ENCODE data around the gene SURF4.

SURF4 gene

GRCh38 chr9:133374612-133375115 is 1.2 kb downstream of the SURF4 start:
- peak; percentile 5 for ATAC-seq
- no peak for DNase-seq

- no peak for ATAC-seq
- no peak for DNase-seq
Measured at GRCh38 chr9:133372144-133372543, 3.7 kb downstream of the SURF4 start.

- ATAC-seq (peak; percentile 81), DNase-seq (peak; percentile 78)
Measured at GRCh38 chr9:133371261-133371711, 4.6 kb downstream of the SURF4 start.

DNA sequence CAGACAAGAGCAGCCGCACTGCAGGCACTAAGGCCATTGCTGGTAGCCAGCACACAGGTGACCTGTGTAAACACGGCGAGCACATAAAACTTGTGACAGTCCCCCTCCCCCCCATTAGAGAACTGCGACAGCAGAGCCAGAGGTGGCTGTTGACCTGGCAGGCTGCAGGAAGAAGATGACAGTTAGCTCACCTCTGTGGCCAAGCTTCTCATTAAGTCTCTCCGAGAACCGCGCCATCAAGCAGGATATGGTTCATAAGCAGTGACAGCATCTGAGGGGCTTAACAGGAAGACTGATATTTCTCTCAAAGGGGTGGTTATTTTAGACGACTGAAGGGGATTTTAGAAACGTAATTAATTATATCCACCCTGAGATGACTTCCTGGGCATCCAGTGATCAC is 5.2 kb downstream of the SURF4 start:
- ATAC-seq: no peak
- DNase-seq: peak; percentile 46

DNA sequence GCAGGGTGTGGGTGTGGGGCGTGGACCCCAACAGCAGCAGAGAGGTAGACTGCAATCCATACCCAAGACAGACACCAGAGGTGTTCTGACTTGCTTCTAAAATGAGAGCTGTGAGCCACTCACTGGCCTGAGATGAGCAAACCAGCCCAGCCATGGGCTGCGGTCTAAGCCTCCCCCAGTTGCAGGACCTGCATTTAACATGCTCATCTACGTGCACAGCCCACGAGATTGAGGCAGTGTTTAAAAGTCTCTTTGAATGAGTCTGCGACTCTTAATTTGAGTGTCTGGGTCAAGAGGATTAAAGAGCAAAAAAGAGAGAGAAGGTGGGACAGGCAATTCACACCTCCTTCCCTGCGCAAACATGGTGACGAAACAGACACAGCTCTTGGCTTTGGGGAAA is 5.9 kb downstream of the SURF4 start:
- ATAC-seq (no peak), DNase-seq (no peak)

- ATAC-seq (no peak), DNase-seq (no peak)
Measured at GRCh38 chr9:133369422-133369821, 6.4 kb downstream of the SURF4 start.

DNA sequence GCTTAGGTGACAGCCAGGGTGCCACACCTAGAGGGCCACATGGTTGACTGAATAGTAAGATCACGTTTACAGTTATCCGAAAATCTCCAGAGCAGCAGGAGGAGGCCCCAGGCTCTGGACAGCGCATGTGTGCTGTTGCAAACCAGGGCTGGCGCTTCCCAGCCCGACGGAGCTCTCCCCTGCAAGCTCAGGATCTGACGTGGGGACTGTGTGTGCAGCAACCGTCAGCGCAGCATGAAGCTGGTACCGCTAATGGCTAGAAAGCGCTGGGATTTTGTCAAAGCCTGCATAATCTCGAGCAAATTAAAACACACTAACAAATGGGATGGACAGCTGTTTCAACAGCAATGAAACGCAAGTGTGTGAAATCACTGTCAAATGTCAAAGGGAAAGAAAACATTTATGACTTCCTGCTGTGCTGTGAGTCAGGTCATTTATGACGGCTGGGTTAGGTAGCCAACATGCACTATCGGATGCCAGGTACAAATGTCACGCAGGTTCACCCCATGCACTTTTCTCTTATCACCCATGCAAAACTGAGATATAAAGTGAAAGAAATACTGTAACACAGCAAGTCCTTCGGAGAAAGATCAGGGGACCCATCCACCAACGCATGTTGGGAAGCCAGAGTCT is 7.5 kb downstream of the SURF4 start:
- no peak for ATAC-seq
- no peak for DNase-seq

DNA sequence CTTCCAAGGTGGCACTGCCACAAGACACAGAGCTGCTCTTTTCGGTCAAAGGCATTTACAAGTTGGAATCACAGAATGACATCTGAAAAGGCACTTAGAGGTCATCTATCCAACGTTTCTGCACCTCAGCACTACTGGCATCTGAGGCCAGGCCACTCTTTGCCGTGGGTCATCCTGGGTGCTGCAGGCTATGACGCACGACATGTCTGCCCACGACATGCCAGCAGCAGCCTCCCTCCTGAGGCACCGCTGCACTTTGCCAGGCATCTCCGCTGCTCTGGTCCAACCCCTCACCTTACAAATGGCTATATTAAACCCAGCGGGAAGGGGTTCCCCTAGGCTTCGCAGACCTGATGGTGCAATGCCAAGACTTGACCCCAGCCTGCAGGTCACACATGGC is 8.1 kb downstream of the SURF4 start:
- no peak for DNase-seq
- ATAC-seq: no peak

DNA sequence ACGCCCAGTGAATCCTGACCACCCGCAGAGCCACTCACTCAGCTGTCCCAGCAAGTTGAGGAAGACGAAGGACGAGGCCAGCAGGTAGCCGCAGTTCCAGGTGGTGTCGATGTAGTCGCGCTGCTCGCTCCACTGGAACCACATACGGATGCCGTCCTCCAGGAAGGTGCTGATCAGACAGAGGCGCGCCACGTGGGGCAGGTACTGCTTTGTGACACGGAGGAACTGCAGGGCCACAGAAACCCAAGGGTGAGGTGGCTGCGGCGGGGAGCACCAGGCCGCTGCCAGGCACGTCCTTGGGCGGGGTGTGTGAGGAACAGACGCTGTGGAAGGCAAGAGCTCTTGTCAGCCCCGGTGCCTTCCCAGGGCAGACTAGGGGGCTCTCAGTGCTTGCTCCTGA is 8.6 kb downstream of the SURF4 start:
- DNase-seq: no peak
- ATAC-seq: no peak

DNA sequence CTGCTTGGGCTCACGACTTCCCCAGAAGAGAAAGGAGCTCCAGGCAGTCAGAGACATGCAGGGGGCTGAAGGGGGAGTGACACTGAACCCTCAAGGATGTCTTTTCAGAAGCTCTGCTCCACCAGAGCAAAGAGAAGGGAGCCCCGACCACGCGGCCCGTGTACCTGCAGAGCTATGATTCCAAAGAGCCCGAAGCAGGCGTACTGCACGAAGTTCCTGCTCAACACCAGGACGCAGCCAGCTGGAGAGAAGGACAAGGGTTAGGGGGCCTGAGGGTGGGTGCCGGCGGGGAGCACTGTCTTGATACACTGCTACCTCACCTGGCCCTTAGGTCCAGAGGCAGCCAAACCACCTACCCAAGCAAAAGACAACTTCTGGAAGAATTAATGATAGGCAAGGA is 9.4 kb downstream of the SURF4 start:
- no peak for DNase-seq
- no peak for ATAC-seq

DNA sequence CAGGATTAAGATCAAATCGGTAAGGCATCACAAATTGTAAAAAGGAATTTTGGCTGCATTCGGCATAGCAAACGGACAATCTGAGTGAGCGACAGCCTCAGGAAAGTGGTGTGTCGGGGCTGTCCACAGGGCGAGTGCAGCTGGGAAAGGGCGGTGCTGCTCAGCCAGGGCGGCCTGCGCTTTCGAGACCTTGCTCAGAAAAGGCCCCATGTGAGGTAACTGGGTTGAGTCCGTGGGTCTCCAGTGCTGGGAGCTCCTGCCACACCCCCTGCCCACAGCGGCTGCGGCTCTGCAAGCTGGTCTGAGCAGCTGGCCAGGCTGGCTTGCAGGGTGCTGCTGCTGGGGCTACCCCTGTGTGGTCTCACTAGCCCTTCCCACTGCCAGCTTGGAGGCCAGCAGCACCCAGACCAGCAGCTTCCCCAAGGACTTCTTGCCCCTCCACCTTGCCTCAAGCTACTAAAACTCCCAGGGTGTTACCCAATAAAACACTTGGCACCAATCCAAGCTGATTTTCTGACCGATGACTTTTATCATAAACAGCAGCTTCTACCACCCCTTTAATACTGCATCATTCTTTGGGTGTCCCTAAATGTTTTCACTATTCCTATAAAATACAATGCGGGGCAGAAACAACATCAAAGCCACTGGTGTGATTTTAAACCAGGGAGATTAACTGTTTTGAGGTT is 13.4 kb downstream of the SURF4 start:
- DNase-seq (no peak), ATAC-seq (no peak)

GRCh38 chr9:133361507-133362092 is 14.3 kb downstream of the SURF4 start:
- ATAC-seq: no peak
- no peak for DNase-seq

- DNase-seq (no peak), ATAC-seq (no peak)
Measured at GRCh38 chr9:133360400-133361393, 15.2 kb downstream of the SURF4 start.

- ATAC-seq: no peak
Measured at GRCh38 chr9:133359399-133360175, 16.3 kb downstream of the SURF4 start.

DNA sequence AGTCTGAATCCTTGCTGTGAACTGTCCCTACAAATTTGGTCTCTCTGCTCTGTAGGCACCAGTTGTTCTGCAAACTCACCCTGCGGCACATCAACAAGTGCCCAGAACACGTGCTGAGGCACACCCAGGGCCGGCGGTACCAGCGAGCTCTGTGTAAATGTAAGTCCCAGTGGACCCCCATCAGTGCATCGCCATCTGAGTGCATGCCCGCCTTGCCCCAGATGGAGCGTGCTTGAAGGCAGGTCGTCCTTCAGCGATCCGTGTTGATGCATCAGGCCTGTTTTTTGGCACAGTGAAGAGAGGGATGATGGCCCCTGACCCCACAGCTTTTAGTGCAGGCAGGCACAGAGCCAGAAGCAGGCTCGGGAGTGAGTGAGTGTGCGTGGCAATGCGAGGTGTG is 18.2 kb downstream of the SURF4 start:
- ATAC-seq (no peak), DNase-seq (no peak)

More at GRCh38 chr9:133359399-133360175, 16.3 kb downstream of the SURF4 start:
- DNase-seq: no peak

GRCh38 chr9:133356391-133357091 is 19.3 kb downstream of the SURF4 start, which contains the start of the genes SURF1 and SURF2:
TSS of gene SURF1 (minus strand) at chr9:133356487. CDS start at chr9:133356453, 34 bp downstream.
TSS of gene SURF2 (plus strand) at chr9:133356550. CDS start at chr9:133356593, 43 bp downstream.
- DNase-seq (peak; percentile 94), ATAC-seq (peak; percentile 75)

GRCh38 chr9:133355881-133356357 is 19.9 kb downstream of the SURF4 start:
- DNase-seq (no peak), ATAC-seq (peak; percentile 11)

DNA sequence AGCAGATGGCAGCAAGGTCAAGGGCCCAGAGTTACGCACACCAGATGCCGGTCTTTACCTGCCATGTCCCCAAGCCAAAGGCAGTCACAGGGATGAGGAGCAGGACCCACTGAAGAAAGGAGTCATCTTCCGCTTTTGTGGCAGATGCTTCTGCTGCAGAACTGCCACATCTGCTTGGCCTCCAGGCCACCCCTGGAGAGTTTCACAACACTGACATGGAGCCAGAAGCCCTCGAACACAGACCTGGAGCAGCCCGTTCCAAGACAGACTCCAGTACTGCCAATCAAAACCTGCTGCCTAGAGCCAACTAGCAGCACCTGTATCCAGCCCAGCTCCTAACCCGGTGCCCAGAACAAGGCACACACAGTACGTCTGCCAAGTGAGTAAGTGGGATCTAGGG is 21.1 kb downstream of the SURF4 start:
- ATAC-seq (no peak), DNase-seq (no peak)

GRCh38 chr9:133353548-133353947 is 22.3 kb downstream of the SURF4 start:
- ATAC-seq (no peak), DNase-seq (no peak)

- DNase-seq (no peak), ATAC-seq (no peak)
Measured at GRCh38 chr9:133352635-133353340, 23.1 kb downstream of the SURF4 start.
